Epithelial cell of prostate (primary cell): ENCODE data around the gene CENATAC.
A peak's percentile ranks its signal among the peaks of the same experiment; 100 is the strongest.
"Not testable (repeated sequence)": the region's sequence is repeated elsewhere in the genome, so short reads cannot be mapped to it uniquely, and the experiment has no call there.

Source experiments
- DNase-seq: peaks from one replicate; pipeline ENCODE4 v3.0.0-alpha.2; 2011; ENCODE audit warnings: low read depth, low spot score
- H3K27ac ChIP-seq: fragments of 450-650 bp; 2 replicates; pipeline ENCODE4 v1.5.1; 2017; ENCODE audit warnings: mild to moderate bottlenecking

The CENATAC gene

DNA sequence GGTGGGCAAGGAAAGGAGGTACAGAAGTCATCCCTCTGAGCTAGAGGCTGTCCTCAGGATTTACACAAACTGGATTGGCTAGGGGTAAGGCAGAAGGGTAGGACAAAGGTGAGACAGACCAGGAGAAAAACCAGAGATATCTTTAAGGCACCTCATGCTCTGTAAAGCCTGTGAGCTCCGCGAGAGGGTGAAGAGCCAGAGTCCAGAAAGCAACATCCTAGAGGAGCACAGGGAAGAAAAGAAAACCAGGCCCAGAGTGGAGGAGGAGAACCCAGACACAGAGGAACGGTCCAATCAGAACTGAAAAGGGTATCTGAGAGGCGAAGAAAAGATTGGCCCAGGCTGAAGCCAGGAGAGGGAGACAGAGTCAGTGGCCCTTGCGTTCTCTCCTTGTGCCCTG, 27.6 kb downstream of the CENATAC start:
- no peak overlapping the region for H3K27ac ChIP-seq
- no peak for DNase-seq

DNA sequence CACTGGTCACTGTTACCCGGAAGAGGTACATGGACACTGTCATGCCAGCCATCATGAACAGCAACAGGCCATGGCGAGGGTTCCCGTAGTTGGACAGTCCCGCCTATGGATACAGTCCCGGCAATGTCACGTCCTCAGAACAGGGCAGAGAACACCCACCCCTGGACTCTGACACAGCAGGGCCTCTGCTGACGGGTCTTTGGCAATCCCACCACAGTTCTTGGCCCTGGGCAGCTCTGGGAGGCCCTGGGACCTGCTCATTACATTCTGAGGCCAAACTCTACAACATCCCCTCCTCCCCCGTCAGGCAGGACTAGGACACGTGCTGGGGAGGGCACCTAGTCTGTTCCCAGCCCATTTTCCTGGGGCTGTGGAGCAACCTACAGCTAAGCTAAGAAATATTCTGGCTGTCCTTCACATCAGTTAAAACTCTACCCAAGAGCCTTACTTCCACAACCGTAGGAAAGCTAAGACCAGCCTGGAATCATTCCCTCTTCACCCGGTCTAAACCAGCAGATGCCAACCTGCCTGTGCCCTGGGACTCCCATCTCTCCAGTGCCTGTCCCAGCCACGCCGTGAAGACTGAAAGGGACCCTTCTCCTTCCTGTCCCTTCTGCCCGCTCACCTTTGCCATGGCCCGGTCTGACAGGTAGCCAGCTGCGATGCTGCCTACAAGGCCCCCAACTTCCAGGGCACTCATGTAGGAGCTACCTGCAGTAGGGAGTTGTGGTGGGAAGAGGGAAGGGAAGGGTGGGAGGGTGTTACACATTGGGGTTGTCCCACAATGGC, 28.2 kb downstream of the CENATAC start:
- H3K27ac ChIP-seq: no peak overlapping the region
- no peak for DNase-seq

DNA sequence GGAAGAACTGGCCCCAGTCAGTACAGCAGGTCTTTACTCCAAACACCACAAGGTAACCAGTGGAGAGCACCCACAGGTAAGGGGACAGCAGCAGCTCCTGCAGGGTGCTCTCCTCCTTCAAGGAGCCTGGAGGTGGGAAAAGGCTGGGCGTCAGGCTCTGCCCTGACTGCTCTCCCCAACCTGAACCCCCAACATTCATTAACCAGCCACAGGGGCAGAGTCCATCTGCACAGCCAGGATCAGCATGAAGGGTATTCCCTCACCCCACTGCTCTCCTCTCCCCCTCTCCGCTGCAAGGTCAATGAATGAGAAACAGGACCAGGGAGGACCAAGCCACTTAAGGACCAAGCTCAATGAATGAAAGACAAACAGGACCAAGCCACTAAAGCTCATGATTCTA, 29.0 kb downstream of the CENATAC start:
- no peak overlapping the region for H3K27ac ChIP-seq
- no peak for DNase-seq

DNA sequence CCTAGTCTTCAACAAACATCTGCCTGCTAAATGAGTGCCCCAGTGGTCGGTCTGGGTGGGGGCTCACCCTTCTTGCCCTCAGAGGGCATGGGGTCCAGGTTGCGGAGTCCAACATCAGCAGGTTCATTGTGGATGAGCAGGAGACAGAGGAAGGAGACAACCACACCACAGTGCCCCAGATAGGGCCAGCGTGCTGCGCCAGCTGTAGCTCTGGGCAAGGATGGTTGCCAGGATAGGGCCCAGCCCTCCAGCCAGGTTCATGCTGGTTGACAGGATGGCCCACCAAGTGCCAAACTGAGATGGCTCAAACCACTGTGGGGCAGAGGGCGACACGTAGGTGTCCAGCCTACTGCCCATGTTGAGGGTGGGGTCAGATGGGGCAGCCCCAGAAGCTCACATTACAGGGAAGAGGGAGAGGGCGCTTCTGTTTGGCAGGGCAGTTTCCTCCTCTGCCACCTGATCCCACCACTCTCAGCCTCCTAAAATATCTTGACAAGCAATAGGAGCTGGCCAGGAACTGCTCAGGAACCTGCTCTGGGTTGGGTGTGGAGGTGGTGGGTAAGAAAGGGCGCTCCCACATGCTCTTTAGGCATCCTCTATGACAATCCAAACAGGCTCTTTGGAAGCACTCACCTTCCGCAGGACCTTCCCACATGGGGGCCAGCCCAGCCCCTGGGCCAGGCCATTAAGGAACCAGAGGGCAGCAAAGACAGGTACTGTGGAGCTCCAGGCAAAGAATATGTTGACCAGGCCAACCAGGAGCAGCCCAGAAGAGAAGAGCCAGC, 29.8 kb downstream of the CENATAC start:
- no peak overlapping the region for H3K27ac ChIP-seq

DNA sequence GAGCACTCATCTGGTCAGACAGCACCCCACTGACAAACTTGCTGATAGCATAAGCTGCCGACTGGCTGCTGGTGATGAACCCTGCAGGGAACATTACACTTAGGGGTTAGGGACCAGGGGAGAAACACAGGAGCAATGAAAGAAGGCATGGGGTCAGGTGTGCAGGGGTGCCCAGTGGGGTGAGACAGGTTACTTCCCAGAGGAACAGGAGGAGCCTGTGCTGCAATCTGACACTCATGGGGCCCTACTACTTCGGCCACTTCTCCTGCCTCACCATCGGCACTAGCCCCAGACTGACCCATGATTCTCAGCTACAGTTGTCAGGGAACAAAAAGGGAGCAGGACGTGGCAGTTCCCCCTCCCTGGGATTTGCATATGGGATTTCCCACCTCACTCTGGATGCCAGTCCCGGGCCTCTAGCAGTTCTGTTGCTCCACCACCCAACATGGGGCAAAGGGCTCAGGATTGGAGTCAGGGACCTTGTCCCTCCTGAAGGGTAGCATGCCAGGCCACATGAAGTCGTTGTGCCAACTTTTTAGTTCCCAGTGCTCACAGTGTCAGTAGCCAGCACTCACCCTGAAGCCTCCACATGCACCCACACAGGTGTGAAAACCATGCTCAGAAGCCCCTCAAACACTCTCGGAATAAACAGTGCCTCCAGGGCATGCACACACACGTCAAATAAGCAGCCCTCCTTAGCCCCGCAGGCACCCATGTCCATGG, 30.6 kb downstream of the CENATAC start:
- DNase-seq: no peak
- no peak overlapping the region for H3K27ac ChIP-seq

More for the DNA sequence above, 29.8 kb downstream of the CENATAC start:
- DNase-seq: no peak

DNA sequence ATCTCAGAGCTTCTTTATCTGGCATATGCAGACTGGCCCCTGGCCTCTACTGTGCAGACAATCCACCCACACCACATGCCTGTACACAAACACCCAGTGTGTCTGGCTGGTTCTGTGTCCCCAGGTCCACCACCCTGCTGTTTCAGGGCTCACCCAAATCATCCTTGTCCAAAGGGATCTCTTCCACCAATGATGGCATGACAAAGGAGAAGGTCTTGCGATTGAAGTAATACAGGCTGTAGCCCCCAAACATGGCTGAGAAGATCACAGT, 31.1 kb downstream of the CENATAC start:
- no peak for DNase-seq
- H3K27ac ChIP-seq: no peak overlapping the region

DNA sequence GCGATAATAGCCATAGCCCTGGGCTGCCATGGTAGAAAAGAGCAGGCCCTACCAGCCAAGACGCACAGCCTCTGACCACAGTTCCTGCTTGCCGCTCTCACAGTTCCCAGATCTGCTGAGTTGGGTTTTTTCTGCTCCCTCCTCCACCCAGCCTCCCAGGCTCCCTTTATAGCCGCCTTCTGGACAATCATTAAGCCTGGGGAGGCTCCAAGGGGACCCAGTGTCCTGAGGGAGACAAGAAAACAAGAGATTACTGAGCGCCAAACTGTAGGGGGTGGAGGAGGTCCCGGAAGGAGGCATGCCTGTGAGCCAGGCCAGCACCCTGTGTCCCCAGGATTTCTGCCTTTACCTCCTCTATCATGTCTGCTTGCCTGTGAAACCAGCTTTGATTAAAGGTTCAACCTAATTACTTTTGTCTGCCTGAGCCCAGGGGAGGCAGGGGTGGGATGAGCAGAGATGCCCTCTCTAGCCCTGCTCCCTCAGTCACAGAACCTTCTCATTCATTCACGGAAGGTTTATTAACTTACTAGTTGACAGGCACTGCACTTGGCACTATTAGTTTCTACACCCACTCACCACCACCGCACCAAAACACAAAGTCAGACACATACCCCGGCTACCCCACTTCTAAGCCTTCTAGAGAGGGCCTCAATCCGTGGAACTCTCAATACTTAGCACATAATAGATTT, 31.5 kb downstream of the CENATAC start:
- no peak for DNase-seq
- H3K27ac ChIP-seq: no peak overlapping the region

DNA sequence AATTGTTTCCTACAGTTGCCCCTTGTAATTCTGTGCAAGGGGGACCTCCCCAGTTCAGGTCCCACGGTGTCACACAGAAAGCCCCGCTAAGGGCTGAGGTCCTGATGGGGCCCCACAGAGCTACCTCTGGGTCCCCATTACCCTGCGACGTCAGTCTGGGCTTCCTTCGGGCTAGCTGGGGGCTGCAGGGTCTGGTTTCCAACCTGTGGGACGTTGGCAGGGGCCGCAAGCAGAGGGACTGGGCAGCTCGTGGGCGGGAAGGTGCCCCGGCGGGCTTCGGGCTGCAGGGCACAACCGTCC, 32.0 kb downstream of the CENATAC start:
- DNase-seq: no peak
- H3K27ac ChIP-seq: peak overlapping the region; percentile 53

DNA sequence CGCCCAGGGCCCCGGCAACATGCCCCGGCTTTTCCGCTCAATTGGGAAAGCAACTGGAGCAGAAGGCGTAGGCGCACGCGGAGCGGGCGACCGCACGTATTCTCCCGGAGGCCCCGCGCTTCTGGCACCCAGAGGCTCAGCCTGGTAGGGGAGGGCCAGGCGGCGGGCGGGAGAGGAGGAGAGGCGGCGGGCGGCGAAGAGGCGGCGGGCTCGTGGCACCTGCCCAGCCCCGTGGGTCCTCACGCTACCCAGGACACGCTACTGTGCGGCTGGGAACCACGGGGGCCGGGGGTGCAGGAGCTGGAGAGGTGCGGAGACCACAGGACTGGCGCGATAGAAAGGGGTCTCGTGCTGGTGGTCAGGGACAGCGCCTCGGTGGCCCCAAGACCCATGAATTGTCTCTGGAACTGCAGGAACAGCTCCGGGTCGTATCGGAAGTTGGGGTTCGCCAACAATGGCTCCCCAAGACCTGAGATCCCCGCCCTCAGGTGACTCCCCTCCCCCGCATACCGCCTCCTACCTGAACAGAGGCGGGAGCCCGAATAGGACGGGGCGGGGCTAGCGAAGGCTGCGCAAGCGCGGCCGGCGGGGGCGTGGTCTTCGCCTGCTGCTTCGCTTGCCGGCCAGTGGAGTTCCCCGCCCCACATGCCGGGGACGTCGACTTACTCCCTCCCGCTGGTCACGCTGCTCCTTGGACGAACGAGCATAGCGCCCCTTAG, 32.5 kb downstream of the CENATAC start, which contains the start of gene SLC37A4:
SLC37A4 (minus strand) TSS at position 549 of the 719 bp plus-strand sequence.
- H3K27ac ChIP-seq: peak within 1 kb of the TSS; percentile 53
- peak; percentile 96 for DNase-seq

DNA sequence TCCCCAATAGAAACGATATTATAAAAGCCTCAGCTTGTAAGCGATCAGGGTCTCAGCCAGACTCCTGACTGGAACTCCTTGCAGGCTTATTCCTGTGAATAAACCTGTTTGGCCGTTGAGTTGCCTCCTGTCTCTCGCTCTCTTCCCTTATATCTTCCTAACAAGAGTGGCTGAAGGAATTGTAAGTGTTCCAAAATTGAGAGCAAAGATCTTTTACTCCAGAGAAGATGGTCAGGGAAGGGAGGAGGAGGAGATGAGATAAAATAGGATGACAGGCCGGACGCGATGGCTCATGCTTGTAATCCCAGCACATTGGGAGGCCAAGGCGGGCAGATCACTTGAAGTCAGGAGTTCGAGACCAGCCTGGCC, 34.0 kb downstream of the CENATAC start:
- no peak for DNase-seq

DNA sequence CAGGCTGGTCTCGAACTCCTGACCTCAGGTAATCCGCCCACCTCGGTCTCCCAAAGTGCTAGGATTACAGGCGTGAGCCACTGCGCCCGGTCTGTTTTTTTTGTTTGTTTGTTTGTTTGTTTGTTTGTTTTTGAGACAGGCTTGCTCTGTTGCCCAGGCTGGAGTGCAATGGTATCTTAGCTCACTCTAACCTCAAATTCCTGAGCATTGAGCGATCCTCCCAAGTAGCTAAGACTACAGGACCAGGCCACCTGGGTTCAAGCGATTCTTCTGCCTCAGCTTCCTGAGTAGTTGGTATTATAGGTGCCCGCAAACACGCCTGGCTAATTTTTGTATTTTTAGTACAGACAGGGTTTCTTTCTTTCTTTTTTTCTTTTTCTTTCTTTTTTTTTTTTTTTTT, 35.5 kb downstream of the CENATAC start:
- H3K27ac ChIP-seq, DNase-seq: not testable (repeated sequence)

More for the DNA sequence above, 34.0 kb downstream of the CENATAC start:
- no peak overlapping the region for H3K27ac ChIP-seq

DNA sequence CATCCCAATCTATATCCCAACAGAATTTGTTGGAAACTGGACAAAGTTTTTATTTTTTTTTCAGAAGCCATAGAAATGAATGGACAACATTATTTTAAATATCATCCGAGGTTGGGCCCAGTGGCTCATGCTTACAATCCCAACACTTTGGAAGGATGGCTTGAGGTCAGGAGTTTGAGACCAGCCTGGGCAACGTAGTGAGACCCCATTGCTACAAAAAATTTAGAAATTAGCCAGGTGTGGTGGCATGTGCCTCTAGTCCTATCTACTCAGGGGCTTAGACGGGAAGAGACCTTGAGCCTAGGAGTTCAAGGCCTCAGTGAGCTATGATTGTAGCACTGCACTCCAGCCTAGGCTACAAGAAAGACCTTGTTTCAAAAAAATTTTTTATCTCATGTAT, 36.9 kb downstream of the CENATAC start:
- no peak for DNase-seq

DNA sequence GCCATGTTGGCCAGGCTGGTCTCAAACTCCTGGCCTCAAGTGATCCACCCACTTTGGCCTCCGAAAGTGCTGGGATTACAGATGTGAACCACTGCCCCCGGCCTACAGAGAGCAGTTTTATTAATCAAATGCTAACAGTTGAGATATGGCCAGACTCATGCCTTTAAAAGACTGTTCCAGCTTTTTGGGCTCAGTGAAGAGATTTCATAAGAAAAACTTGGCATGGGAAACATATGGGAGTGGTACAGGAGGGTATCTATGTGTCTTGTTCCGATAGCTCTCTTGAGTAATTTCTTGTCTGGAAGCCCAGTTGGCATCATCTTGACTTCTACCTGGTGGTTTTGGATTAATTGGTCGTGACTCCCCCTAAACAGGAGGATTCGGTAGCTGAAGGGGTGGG, 40.9 kb downstream of the CENATAC start:
- DNase-seq: no peak

More for the DNA sequence above, 36.9 kb downstream of the CENATAC start:
- H3K27ac ChIP-seq: no peak overlapping the region

DNA sequence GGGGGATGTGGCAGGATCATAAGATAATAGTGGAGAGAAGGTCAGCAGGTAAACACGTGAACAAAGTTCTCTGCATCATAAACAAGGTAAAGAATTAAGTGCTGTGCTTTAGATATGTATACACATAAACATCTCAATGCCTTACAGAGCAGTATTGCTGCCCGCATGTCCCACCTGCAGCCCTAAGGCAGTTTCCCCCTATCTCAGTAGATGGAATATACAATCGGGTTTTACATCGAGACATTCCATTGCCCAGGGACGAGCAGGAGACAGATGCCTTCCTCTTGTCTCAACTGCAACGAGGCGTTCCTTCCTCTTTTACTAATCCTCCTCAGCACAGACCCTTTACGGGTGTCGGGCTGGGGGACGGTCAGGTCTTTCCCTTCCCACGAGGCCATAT, 41.5 kb downstream of the CENATAC start:
- not testable (repeated sequence) for DNase-seq, H3K27ac ChIP-seq

More for the DNA sequence above, 40.9 kb downstream of the CENATAC start:
- no peak overlapping the region for H3K27ac ChIP-seq

DNA sequence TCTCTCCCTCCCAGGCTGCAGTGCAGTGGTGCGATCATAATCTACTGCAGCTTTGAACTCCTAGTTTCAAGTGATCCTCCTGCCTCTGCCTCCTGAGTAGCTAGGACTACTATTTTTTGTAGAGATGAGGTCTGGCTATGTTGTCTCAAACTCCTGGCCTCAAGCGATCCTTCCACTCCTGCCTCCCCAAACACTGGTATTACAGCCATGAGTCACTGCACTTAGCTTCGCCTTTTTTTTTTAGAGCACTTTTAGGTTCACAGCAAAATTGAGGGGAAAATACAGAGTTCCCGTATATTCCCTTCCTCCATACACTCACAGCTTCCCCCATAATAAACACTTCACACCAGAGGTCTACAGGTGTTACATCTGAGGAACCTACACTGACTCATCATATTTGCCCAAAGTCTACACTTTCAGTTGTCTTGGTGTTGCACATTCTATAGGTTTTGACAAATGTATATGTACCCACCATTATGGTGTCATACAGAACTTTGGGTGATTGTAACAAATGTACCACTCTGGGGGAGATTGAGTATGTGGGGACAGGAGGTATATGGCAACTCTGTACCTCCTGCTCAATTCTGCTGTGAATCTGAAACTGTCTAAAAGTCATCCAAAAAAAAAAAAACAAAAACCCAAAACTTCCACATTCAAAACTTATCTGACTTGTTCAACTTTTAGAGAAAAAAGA, 44.0 kb downstream of the CENATAC start:
- no peak for DNase-seq
- H3K27ac ChIP-seq: no peak overlapping the region

DNA sequence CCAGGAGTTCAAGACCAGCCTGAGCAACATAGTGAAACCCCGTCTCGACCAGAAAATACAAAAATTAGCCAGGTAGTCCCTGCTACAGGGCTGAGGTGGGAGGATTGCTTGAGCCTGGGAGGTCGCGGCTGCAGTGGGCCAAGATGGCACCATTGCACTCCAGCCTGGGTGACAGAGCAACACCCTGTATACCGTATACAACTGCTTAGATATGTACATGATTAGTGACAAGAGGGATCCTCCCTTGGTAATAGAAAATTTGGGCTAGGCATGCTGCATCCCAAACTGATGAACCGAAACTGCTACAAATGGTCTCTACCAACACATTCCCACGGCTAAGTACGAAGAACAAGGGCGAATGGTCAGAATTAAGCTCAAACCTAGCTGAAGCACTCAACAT, 45.0 kb downstream of the CENATAC start:
- H3K27ac ChIP-seq: no peak overlapping the region
- DNase-seq: no peak

DNA sequence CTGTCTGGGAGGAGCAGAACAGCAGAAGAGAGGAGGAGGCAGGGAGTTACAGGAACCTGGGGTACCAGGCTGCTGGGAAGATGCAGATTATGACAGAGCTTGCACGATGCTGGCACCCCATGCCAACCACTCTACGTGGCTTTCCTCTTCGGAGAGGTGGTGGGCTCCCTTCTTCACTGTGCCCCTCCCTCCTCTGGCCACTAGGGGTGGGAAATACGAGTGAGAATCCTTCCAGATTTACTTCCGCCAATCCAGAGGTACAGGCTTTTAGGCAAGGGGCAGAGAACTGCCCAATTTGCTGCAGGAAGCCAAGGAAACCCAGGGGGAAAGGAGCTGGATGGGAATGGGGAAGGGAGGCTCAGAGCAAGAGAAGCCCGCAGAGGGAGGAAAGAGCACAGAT, 46.8 kb downstream of the CENATAC start:
- no peak overlapping the region for H3K27ac ChIP-seq

DNA sequence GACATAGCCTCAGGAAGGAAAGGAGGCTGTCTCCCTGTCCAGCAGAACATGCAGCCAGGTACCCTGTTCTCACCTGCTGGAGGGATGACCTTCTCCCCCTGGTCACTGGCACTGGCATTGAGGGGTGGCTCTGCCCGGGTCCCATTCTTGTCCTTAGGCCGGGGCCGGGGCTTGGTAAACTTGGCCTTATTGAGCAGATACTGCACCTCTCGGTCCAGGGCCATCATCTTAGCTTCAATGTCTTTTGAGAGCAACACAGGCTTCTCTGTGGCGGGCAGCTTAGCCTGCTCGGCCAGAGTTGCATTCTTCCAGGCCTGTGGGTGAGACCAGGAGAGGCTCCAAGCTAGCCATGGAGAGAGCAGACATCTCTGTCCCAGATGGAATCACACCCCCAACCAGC, 48.6 kb downstream of the CENATAC start:
- H3K27ac ChIP-seq: no peak overlapping the region
- DNase-seq: no peak

More for the DNA sequence above, 46.8 kb downstream of the CENATAC start:
- no peak for DNase-seq

DNA sequence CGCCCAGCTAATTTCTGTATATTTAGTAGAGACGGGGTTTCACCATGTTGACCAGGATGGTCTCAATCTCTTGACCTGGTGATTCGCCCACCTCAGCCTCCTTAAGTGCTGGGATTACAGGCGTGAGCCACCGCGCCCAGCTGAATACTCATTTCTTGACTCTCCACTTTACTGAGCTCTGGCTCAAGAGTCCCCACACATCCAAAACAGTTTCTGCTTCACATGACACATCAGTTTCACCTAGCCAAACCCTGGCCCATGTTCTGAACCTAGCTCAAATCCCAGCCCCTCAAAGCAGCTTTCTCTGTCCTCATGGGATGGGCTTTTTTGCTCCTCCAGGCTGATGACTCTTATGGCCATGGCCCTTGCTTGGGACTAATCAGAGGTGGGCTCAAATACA, 49.3 kb downstream of the CENATAC start:
- H3K27ac ChIP-seq: no peak overlapping the region
- DNase-seq: no peak
